ENCODE results near the gene TFAP2C.

The TFAP2C gene

GRCh38 chr20:56628873-56629463 is at the start of gene TFAP2C:
TFAP2C (plus strand) TSS chr20:56629306; CDS start chr20:56629545, 239 bp downstream.
- no peak for DNase-seq

- no peak for DNase-seq
Observed at GRCh38 chr20:56580226-56580625, 48.9 kb upstream of the TFAP2C start.

GRCh38 chr20:56581701-56582100 is 47.4 kb upstream of the TFAP2C start:
- DNase-seq, result no peak

GRCh38 chr20:56582542-56582941 is 46.6 kb upstream of the TFAP2C start:
- no peak for DNase-seq

GRCh38 chr20:56584916-56585315 is 44.2 kb upstream of the TFAP2C start:
- DNase-seq, result no peak

- no peak for DNase-seq
Observed at GRCh38 chr20:56587307-56588041, 41.6 kb upstream of the TFAP2C start.

GRCh38 chr20:56588996-56589395 is 40.1 kb upstream of the TFAP2C start:
- no peak for DNase-seq

GRCh38 chr20:56589633-56590032 is 39.5 kb upstream of the TFAP2C start:
- no peak for DNase-seq

GRCh38 chr20:56590888-56591287 is 38.2 kb upstream of the TFAP2C start:
- DNase-seq, result no peak

GRCh38 chr20:56592211-56592610 is 36.9 kb upstream of the TFAP2C start:
- no peak for DNase-seq

- no peak for DNase-seq
Observed at GRCh38 chr20:56592817-56593216, 36.3 kb upstream of the TFAP2C start.

GRCh38 chr20:56595746-56596475 is 33.2 kb upstream of the TFAP2C start:
- no peak for DNase-seq

- DNase-seq, result no peak
Observed at GRCh38 chr20:56601166-56601565, 27.9 kb upstream of the TFAP2C start.

GRCh38 chr20:56604673-56605072 is 24.4 kb upstream of the TFAP2C start:
- DNase-seq, result no peak

GRCh38 chr20:56605261-56605996 is 23.7 kb upstream of the TFAP2C start:
- no peak for DNase-seq

GRCh38 chr20:56606174-56606945 is 22.7 kb upstream of the TFAP2C start:
- DNase-seq, result no peak

GRCh38 chr20:56607061-56607704 is 21.9 kb upstream of the TFAP2C start:
- DNase-seq, result no peak

GRCh38 chr20:56608376-56608775 is 20.7 kb upstream of the TFAP2C start:
- DNase-seq, result no peak

- no peak for DNase-seq
Observed at GRCh38 chr20:56609321-56609720, 19.8 kb upstream of the TFAP2C start.

GRCh38 chr20:56610098-56610497 is 19.0 kb upstream of the TFAP2C start:
- no peak for DNase-seq

GRCh38 chr20:56614196-56614595 is 14.9 kb upstream of the TFAP2C start:
- no peak for DNase-seq

GRCh38 chr20:56616716-56617115 is 12.4 kb upstream of the TFAP2C start:
- no peak for DNase-seq
